ENCODE data around the gene C1R. TPM values are rescaled to one million over a fixed set of nuclear protein-coding genes. Genes with fewer than 3 reads are reported as not detected.

Gene C1R
- total RNA-seq, 4 donors from 2014 or later, result 571 to 1,080 (median 751) TPM

- DNase-seq (ENCODE audit: low spot score) (no peak), ATAC-seq (ENCODE audit: low FRiP score) (no peak)
- TF ChIP-seq CTCF (IDR thresholded peaks at IDR 0.05), result no peak
Observed at GRCh38 chr12:7127916-7128626, 35.8 kb upstream of the C1R start.

- TF ChIP-seq CTCF (IDR thresholded peaks at IDR 0.05), result no peak
- ATAC-seq (ENCODE audit: low FRiP score), result no peak
- no peak for DNase-seq (ENCODE audit: low spot score)
Observed at GRCh38 chr12:7125632-7126227, 33.5 kb upstream of the C1R start.

GRCh38 chr12:7123806-7124522 is 31.7 kb upstream of the C1R start:
- DNase-seq (ENCODE audit: low spot score) (no peak), ATAC-seq (ENCODE audit: low FRiP score) (no peak)
- no peak for TF ChIP-seq CTCF (IDR thresholded peaks at IDR 0.05)

- no peak for ATAC-seq (ENCODE audit: low FRiP score)
- TF ChIP-seq CTCF (IDR thresholded peaks at IDR 0.05), result no peak
- peak; percentile 19 for DNase-seq (ENCODE audit: low spot score)
Observed at GRCh38 chr12:7122811-7123769, 30.8 kb upstream of the C1R start.

- ATAC-seq (ENCODE audit: low FRiP score) (no peak), DNase-seq (ENCODE audit: low spot score) (no peak)
- no peak for TF ChIP-seq CTCF (IDR thresholded peaks at IDR 0.05)
Observed at GRCh38 chr12:7121324-7121723, 29.1 kb upstream of the C1R start.

- no peak for ATAC-seq (ENCODE audit: low FRiP score)
- DNase-seq (ENCODE audit: low spot score), result no peak
- TF ChIP-seq CTCF (IDR thresholded peaks at IDR 0.05), result no peak
Observed at GRCh38 chr12:7120166-7120565, 27.9 kb upstream of the C1R start.
